Liver (tissue), 9 donors: ENCODE results near the gene SEMA4D. TPM values are rescaled to one million over a fixed set of nuclear protein-coding genes. Genes with fewer than 3 reads are reported as not detected.

Experiments
- DNase-seq: peaks from one replicate; pipeline ENCODE4 v3.0.0-alpha.2; 2017; ENCODE audit warnings: low spot score
- H3K27ac ChIP-seq, 2 donors: one replicate each; pipeline ENCODE4 v1.7.0; 2013; ENCODE audit warnings: inconsistent platforms in 2 of 2, low read length in 2 of 2, control low read depth in 1 of 2, low read depth in 1 of 2, mild to moderate bottlenecking in 1 of 2
- H3K27me3 ChIP-seq, 4 donors: one replicate each; pipeline versions ENCODE4 v1.6.1 to v1.7.0; 2013; ENCODE audit warnings: low read length in 3 of 4, inconsistent platforms in 1 of 4, mild to moderate bottlenecking in 1 of 4, moderate library complexity in 1 of 4; ENCODE audit not compliant: control insufficient read depth in 4 of 4, insufficient read depth in 4 of 4
- H3K36me3 ChIP-seq, 4 donors: one replicate each; pipeline versions ENCODE4 v1.6.1 to v1.7.0; 2013; ENCODE audit warnings: low read length in 3 of 4, mild to moderate bottlenecking in 3 of 4, low read depth in 1 of 4, moderate library complexity in 1 of 4; ENCODE audit not compliant: control insufficient read depth in 4 of 4, insufficient read depth in 3 of 4
- H3K4me1 ChIP-seq, 4 donors: one replicate each; pipeline versions ENCODE4 v1.6.1 to v1.7.0; 2013; ENCODE audit warnings: low read length in 3 of 4, mild to moderate bottlenecking in 3 of 4, moderate library complexity in 1 of 4; ENCODE audit not compliant: control insufficient read depth in 4 of 4, insufficient read depth in 4 of 4
- H3K4me3 ChIP-seq, 3 donors: one replicate each; pipeline versions ENCODE4 v1.6.1 to v1.7.0; 2013; ENCODE audit warnings: low read length in 3 of 3, control low read depth in 1 of 3, low read depth in 1 of 3, mild to moderate bottlenecking in 1 of 3
- H3K9ac ChIP-seq, 2 donors: one replicate each; pipeline ENCODE4 v1.7.0; 2013; ENCODE audit warnings: low read length in 2 of 2, mild to moderate bottlenecking in 2 of 2, moderate library complexity in 2 of 2, control low read depth in 1 of 2, low read depth in 1 of 2
- H3K9me3 ChIP-seq, 4 donors: one replicate each; pipeline versions ENCODE4 v1.6.1 to v1.7.0; 2013; ENCODE audit warnings: low read length in 3 of 4; ENCODE audit not compliant: control insufficient read depth in 4 of 4
- ATF3 ChIP-seq: IDR thresholded peaks from 2 replicates; pipeline ENCODE4 v1.6.1; 2016; ENCODE audit warnings: antibody characterized with exemption
- CTCF ChIP-seq: fragments of 150-350 bp; IDR thresholded peaks from 2 replicates; pipeline ENCODE4 v1.5.1; 2017; ENCODE audit warnings: improper control_type of control experiment, low read depth, low read length; ENCODE audit not compliant: missing input control
- EGR1 ChIP-seq, 2 donors: IDR thresholded peaks; 2 replicates each; pipeline ENCODE4 v1.6.1; 2016 to 2018; ENCODE audit warnings: antibody characterized with exemption in 2 of 2, low read depth in 2 of 2
- FOXA1 ChIP-seq: IDR thresholded peaks from 2 replicates; pipeline ENCODE4 v1.6.1; 2016; ENCODE audit warnings: antibody characterized with exemption
- FOXA2 ChIP-seq: IDR thresholded peaks from 2 replicates; pipeline ENCODE4 v1.6.1; 2016; ENCODE audit warnings: antibody characterized with exemption
- GABPA ChIP-seq, 2 donors: IDR thresholded peaks in 1 of 2; conservative IDR thresholded peaks in 1 of 2; 2 replicates each; pipeline ENCODE4 v1.6.1; 2016; ENCODE audit warnings: antibody characterized with exemption in 2 of 2, mild to moderate bottlenecking in 1 of 2, moderate library complexity in 1 of 2
- HNF4A ChIP-seq, 2 donors: conservative IDR thresholded peaks; 2 replicates each; pipeline ENCODE4 v1.6.1; 2016; ENCODE audit warnings: antibody characterized with exemption in 2 of 2, mild to moderate bottlenecking in 2 of 2
- HNF4G ChIP-seq: IDR thresholded peaks from 2 replicates; pipeline ENCODE4 v1.6.1; 2016; ENCODE audit warnings: antibody characterized with exemption
- JUND ChIP-seq, 2 donors: IDR thresholded peaks; 2 replicates each; pipeline ENCODE4 v1.6.1; 2016; ENCODE audit warnings: antibody characterized with exemption in 2 of 2
- MAX ChIP-seq: IDR thresholded peaks from 2 replicates; pipeline ENCODE4 v1.6.1; 2016; ENCODE audit warnings: antibody characterized with exemption
- NR2F2 ChIP-seq: IDR thresholded peaks from 2 replicates; pipeline ENCODE4 v1.6.1; 2016; ENCODE audit warnings: antibody characterized with exemption
- RAD21 ChIP-seq, 2 donors: IDR thresholded peaks; 2 replicates each; pipeline ENCODE4 v1.6.1; 2016; ENCODE audit warnings: antibody characterized with exemption in 2 of 2, mild to moderate bottlenecking in 2 of 2
- REST ChIP-seq: IDR thresholded peaks from 2 replicates; pipeline ENCODE4 v1.6.1; 2016; ENCODE audit warnings: antibody characterized with exemption, mild to moderate bottlenecking
- RXRA ChIP-seq, 2 donors: IDR thresholded peaks; 2 replicates each; pipeline ENCODE4 v1.6.1; 2017 to 2018; ENCODE audit warnings: antibody characterized with exemption in 2 of 2, mild to moderate bottlenecking in 1 of 2
- SP1 ChIP-seq: IDR thresholded peaks from 2 replicates; pipeline ENCODE4 v1.6.1; 2018; ENCODE audit warnings: antibody characterized with exemption, mild to moderate bottlenecking
- TAF1 ChIP-seq: conservative IDR thresholded peaks from 2 replicates; pipeline ENCODE4 v1.6.1; 2016; ENCODE audit warnings: antibody characterized with exemption, mild to moderate bottlenecking
- YY1 ChIP-seq: IDR thresholded peaks from 2 replicates; pipeline ENCODE4 v1.6.1; 2016; ENCODE audit warnings: antibody characterized with exemption, mild to moderate bottlenecking
- ZBTB33 ChIP-seq: IDR thresholded peaks from 2 replicates; pipeline ENCODE4 v1.6.1; 2016; ENCODE audit warnings: antibody characterized with exemption
- WGBS: extraction: QIAGEN DNeasy Blood & Tissue Kit; methylation state at CpG from one replicate; pipeline ENCODE4 v1.1.7; 2013; 5-methylcytosine and 5-hydroxymethylcytosine counted together
- polyA plus RNA-seq, 2 donors: library from polyadenylated mRNA; stranded (reverse) in 1 of 2; unstranded in 1 of 2; fragments of 200-250 nt in 1 of 2; fragments of >200 nt in 1 of 2; fragmentation: Nextera tagmentation in 1 of 2; extraction: Ambion mirVana in 1 of 2; gene quantifications; one replicate each; pipeline versions ENCODE4 v1.2.1 to v1.2.3, GENCODE V29; 2013 to 2015
- total RNA-seq, 2 donors: library from RNA; depleted of rRNA; stranded (reverse); fragments of >200 nt; gene quantifications; one replicate each; pipeline ENCODE4 v1.2.3, GENCODE V29; 2014
- donor health status: healthy.
- donor health status: healthy.
- donor health status: healthy.
- donor health status: healthy.
- donor health status: healthy.

The SEMA4D gene
- total and polyA plus RNA-seq, 4 donors, result 1.4 to 12.0 (median 4.1) TPM

GRCh38 chr9:89514337-89514736, 16.4 kb upstream of the SEMA4D start:
- Histone ChIP-seq H3K9ac (no peak overlapping the region), H3K27ac (no peak overlapping the region), H3K4me1 (no peaks in the 10 kb centered on the region), H3K27me3 (no peaks in the 10 kb centered on the region), H3K4me3 (no peak overlapping the region), H3K9me3 (no peaks in the 10 kb centered on the region), H3K36me3 (no peaks in the 10 kb centered on the region)
- DNase-seq, result no peak
- WGBS, result 90% methylated on average over 5 of the region's 5 CpGs
- TF ChIP-seq FOXA2 (no peak), EGR1 (IDR thresholded peaks at IDR 0.05; ENCODE audit: low read depth in 2 of 2) (no peak), YY1 (no peak), TAF1 (no peak)

- Histone ChIP-seq H3K4me1 (no peaks in the 10 kb centered on the region), H3K27me3 (no peaks in the 10 kb centered on the region), H3K9me3 (no peaks in the 10 kb centered on the region), H3K4me3 (no peak overlapping the region), H3K9ac (no peak overlapping the region), H3K27ac (no peak overlapping the region), H3K36me3 (no peaks in the 10 kb centered on the region)
- WGBS, result 88% methylated on average over 3 of the region's 3 CpGs
- TF ChIP-seq MAX (no peak), GABPA (IDR thresholded peaks at IDR 0.05 in 1 of 2, conservative IDR thresholded peaks at IDR 0.05 in 1 of 2) (no peak), HNF4G (no peak), YY1 (no peak), EGR1 (IDR thresholded peaks at IDR 0.05; ENCODE audit: low read depth in 2 of 2) (no peak), ATF3 (no peak), FOXA2 (no peak), TAF1 (no peak), CTCF (no peak), RXRA (IDR thresholded peaks at IDR 0.05) (no peak), NR2F2 (no peak), JUND (IDR thresholded peaks at IDR 0.05) (no peak), SP1 (no peak), FOXA1 (no peak), REST (no peak), ZBTB33 (no peak), RAD21 (IDR thresholded peaks at IDR 0.05) (no peak), HNF4A (conservative IDR thresholded peaks at IDR 0.05) (no peak)
- DNase-seq, result no peak
These were observed 15.9 kb upstream of the SEMA4D start for GRCh38 chr9:89513837-89514236.
